ENCODE results near the gene SP110. TPM values are rescaled to one million over a fixed set of nuclear protein-coding genes. Genes with fewer than 3 reads are reported as not detected.

SP110 gene
- total and polyA plus RNA-seq, 8 donors: 4.3 to 13.7 (median 7.8) TPM

GRCh38 chr2:230176996-230177395 is 42.8 kb downstream of the SP110 start:
- no peak for FAIRE-seq
- WGBS, 2 donors: 71 to 80% methylated on average over 3 of the region's 3 CpGs
- peaks cover 0 to 9% (median 0%) of the 10 kb centered on the region in 3 donors for H3K36me3 ChIP-seq

GRCh38 chr2:230174466-230174865 is 45.3 kb downstream of the SP110 start:
- Histone ChIP-seq H3K27me3 (no peaks in the 10 kb centered on the region), H3K4me3 (no peak overlapping the region), H3K4me1 (no peaks in the 10 kb centered on the region), H3K9me3 (no peaks in the 10 kb centered on the region), H3K36me3 (peaks cover 0 to 9% (median 0%) of the 10 kb centered on the region in 3 donors), H3K27ac (no peak overlapping the region)
- no peak for TF ChIP-seq CTCF (IDR thresholded peaks at IDR 0.05)
- no peak for DNase-seq
- intact Hi-C loops (cut with DNase I): no loop called here
- 92 to 95% methylated on average over 7 of the region's 7 CpGs for WGBS, 2 donors
- no peak for ATAC-seq
- FAIRE-seq: no peak

More at GRCh38 chr2:230176996-230177395, 42.8 kb downstream of the SP110 start:
- no peak overlapping the region for H3K27ac ChIP-seq
- ATAC-seq (no peak), DNase-seq (no peak)
- H3K27me3 ChIP-seq: no peaks in the 10 kb centered on the region
- no peaks in the 10 kb centered on the region for H3K4me1 ChIP-seq
- no peaks in the 10 kb centered on the region for H3K9me3 ChIP-seq
- H3K4me3 ChIP-seq: no peak overlapping the region
- TF ChIP-seq CTCF (IDR thresholded peaks at IDR 0.05): no peak
- intact Hi-C loops (cut with DNase I): no loop called here

- H3K27me3 ChIP-seq: no peaks in the 10 kb centered on the region
- peaks cover 0 to 7% (median 0%) of the 10 kb centered on the region in 3 donors for H3K36me3 ChIP-seq
- H3K4me3 ChIP-seq: no peak overlapping the region
- ATAC-seq (no peak), FAIRE-seq (no peak), DNase-seq (no peak)
- intact Hi-C loops (cut with DNase I): no loop called here
- WGBS, 2 donors: 92 to 95% methylated on average over 11 of the region's 11 CpGs
- H3K9me3 ChIP-seq: no peaks in the 10 kb centered on the region
- H3K27ac ChIP-seq: no peak overlapping the region
- no peak for TF ChIP-seq CTCF (IDR thresholded peaks at IDR 0.05)
- no peaks in the 10 kb centered on the region for H3K4me1 ChIP-seq
These were observed 46.9 kb downstream of the SP110 start for GRCh38 chr2:230172852-230173251.

GRCh38 chr2:230172156-230172555 is 47.6 kb downstream of the SP110 start:
- Histone ChIP-seq H3K9me3 (no peaks in the 10 kb centered on the region), H3K27ac (no peak overlapping the region), H3K4me1 (no peaks in the 10 kb centered on the region), H3K36me3 (peaks cover 0 to under 1% (median 0%) of the 10 kb centered on the region in 3 donors), H3K4me3 (no peak overlapping the region), H3K27me3 (no peaks in the 10 kb centered on the region)
- WGBS, 2 donors: 96 to 97% methylated on average over 4 of the region's 4 CpGs
- TF ChIP-seq CTCF (IDR thresholded peaks at IDR 0.05): no peak
- no peak for FAIRE-seq
- no peak for DNase-seq
- ATAC-seq: no peak
- intact Hi-C loops (cut with DNase I): no loop called here

GRCh38 chr2:230170532-230170931 is 49.3 kb downstream of the SP110 start:
- WGBS, 2 donors: 35 to 37% methylated on average over 9 of the region's 9 CpGs
- H3K27ac ChIP-seq: peak overlapping the region in 1 of 4 donors; percentile 26

More at GRCh38 chr2:230170532-230170931, 49.3 kb downstream of the SP110 start:
- FAIRE-seq (peak; percentile 47), ATAC-seq (peak; percentile 72 to 95 (median 91)), DNase-seq (peak in 2 of 6 donors; percentile 46 to 58)
- Histone ChIP-seq H3K36me3 (no peaks in the 10 kb centered on the region), H3K9me3 (no peaks in the 10 kb centered on the region), H3K27me3 (no peaks in the 10 kb centered on the region), H3K4me1 (no peaks in the 10 kb centered on the region), H3K4me3 (peak overlapping the region in 1 of 4 donors; percentile 4)
- intact Hi-C loops (cut with DNase I): no loop called here
- TF ChIP-seq CTCF (IDR thresholded peaks at IDR 0.05): no peak

All from pancreas (tissue), 10 donors.